GM10847 (cell line): ENCODE measurements around the gene NCAN.

Source experiments
- POLR2A ChIP-seq: IDR thresholded peaks from 2 replicates; pipeline ENCODE4 v1.6.1; 2011; ENCODE audit not compliant: insufficient read length; ENCODE audit errors: extremely low read depth

The NCAN gene

GRCh38 chr19:19185853-19186740 is 25.7 kb upstream of the NCAN start:
- no peak for TF ChIP-seq POLR2A

DNA sequence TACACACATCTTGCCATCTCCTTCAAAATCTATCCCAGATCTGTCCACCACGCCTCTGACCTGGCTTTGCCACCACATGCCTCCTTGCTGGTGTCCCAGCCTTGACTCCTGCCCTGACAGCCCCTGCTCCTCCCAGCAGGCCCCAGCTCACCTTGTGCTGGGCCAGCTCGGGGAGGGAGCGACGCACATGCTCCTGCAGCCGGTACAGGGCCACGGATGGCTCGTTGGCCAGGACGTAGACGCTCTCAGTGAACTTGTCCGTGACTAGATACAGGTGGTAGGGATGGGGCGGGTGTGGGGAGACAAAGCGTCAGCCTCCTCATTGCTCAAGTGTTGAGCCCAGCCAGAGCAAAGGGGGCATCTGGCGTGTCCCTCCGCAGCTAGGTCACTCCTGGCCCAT is 25.0 kb upstream of the NCAN start:
- no peak for TF ChIP-seq POLR2A

GRCh38 chr19:19191768-19192077 is 20.0 kb upstream of the NCAN start:
- no peak for TF ChIP-seq POLR2A

DNA sequence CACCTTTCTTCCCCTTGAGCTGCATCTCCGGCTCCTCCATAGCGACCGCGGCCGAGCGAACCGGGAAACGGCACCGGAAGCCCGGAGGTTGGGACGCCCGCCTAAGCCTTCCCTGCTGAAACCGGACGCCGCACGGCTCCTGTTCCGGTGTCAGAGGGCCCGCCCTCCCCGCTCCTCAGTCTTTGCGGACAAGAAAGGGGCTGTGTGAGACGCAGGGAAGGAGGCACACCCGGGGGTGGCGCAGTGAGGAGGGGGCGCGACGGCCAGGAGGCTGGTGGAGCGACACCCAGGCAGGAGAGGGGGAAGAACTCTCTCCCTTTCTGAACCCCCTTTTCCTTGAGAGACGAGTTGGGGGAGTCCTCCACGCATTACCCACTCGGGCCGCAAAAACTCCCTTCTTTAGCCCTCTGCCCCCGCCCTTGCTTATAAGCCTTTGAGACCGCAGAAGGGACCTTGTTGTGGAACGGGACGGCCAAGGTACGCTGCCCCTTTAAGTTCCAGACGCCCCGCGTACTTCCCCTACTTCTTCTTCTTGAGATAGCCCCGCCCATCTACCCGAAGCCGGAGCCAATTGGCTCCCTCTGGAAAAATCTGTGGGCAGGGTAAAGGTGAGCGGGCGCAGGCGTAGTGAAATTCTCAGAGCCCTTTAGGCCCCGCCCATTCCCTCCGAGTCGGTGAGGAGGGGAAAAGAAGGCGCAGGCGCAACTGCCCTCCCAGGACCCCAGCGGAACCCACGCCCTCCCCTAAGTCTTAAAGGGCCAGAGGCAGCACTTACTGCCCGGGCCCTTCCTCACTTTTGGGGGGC is 19.5 kb upstream of the NCAN start, which contains the start of the genes BORCS8 and RFXANK:
Gene BORCS8 (minus strand): TSS at position 75 of the 805 bp plus-strand sequence. CDS start 35 bp downstream, at position 40.
Gene RFXANK (plus strand): TSS at position 181 of the 805 bp plus-strand sequence. CDS start 1,689 bp downstream, outside the sequence.
- TF ChIP-seq POLR2A, result peak; percentile 76

DNA sequence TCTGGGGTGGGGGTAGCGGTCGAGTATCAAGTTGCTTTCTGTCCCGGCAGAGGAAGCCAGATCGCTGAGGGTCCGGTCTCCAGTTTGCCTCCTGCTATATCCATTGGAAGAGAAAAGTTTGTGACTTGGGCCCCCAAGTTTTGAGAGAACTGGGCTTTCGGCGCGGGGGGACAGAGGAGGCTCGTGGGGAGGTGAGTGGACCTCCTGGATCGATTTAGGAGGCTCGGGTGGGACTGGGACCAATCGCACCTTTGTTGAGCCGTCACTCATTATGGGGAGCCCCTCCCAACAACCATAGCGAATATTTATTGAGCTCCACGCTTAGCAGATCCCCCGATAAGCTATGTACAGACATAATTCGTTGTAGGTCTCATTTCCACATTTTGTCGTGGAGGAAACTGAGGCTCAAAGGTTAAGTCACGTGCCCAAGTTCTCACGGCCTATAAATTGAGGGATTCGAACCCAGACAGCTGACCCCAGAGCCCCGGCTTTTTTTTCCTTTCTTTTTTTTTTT is 18.8 kb upstream of the NCAN start:
- TF ChIP-seq POLR2A, result peak; percentile 41

GRCh38 chr19:19193926-19194325 is 17.8 kb upstream of the NCAN start:
- no peak for TF ChIP-seq POLR2A

DNA sequence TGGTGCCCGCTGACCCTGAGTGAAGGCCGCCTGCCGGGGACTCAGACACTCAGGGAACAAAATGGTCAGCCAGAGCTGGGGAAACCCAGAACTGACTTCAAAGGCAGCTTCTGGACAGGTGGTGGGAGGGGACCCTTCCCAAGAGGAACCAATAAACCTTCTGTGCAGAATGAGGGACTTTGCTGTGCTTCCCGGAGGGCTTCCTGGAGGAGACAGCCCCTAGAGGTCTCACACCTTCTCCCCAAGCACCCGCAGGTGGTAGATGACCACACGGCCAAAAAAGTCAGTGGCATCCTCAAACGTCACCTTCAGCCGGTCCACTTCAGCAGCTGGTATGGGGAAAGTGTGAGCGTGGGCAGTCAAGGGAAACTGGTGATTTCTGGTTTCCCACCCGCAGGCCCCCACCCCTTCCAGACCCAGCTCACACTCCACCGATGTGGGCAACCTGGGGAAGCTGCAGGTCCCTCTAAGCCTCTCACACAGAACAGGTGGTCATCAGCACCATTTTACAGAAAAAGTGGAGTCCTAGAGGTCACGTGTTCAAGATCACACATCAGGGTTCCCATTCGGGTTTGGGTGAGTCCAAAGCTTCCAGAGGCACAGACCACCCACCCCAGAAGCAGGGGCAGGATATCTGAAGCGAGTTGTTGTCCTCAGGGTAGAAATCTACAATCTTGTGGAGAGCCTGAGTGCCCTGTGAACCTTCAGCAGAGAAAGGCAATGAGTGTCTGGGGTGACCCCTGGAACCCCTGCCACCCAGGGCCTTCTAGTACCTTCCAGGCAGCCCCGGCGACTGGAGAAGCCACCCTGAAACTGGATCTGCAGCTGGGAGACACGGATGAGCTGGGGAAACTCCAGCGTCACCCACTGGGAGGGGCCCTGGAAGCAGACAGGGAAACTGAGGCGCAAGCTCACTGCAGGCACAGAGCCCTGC is 9.8 kb upstream of the NCAN start:
- no peak for TF ChIP-seq POLR2A

DNA sequence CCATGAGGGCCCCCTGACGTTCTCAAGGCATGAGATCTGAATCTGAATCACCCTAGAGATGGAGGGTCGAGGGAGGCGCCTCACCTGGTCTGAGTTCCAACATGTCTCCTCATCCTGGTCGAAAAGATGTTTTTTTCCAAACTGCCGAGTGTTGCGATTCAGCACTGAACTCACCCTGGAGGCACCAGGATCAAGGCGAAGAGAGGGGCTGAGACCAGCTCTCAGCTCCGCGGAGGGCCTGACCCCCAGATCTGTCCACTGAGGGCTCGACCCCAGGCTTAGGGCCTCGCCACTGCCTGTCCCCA is 9.1 kb upstream of the NCAN start:
- no peak for TF ChIP-seq POLR2A

DNA sequence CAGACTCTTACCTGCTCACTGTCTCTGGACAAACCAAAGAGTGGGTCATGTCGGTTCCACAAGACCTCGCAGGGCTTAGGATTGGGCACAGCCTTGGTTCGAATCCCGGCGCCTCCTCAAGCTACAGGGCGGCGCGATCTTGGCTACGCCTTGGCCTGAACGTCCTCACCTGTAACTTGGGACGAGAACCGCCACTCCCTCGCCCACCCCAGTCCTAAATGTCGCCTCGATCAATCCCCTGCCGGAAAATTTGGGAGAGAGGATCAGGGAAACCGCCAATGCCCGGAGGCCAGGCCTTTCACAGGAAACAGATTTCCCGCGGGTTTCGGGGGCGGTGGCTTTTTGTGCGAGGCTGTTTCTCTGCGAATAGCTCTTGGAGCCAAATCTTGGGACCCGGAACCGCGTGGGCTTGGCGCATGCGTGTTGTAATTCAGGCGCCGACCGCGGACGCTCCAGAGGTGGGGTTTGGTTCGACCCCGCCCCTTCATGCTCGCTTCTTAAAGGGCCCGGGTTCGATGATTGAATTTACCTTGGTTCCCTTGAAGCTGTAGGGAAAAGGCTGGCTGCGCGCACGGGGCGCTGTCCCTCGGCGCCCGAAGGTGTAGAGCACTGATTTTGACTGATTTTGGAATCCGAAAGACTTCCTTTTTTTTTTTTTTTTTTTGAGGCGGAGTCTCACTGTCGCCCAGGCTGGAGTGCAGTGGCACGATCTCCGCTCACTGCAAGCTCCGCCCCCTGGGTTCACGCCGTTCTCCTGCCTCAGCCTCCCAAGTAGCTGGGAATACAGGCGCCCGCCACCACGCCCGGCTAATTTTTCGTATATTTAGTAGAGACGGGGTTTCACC is 8.5 kb upstream of the NCAN start, which contains the start of gene NR2C2AP:
Gene NR2C2AP (minus strand): TSS at position 403 of the 845 bp plus-strand sequence. CDS start 354 bp downstream, at position 49.
- no peak for TF ChIP-seq POLR2A

- no peak for TF ChIP-seq POLR2A
These were observed 7.6 kb upstream of the NCAN start for GRCh38 chr19:19204181-19204580.

DNA sequence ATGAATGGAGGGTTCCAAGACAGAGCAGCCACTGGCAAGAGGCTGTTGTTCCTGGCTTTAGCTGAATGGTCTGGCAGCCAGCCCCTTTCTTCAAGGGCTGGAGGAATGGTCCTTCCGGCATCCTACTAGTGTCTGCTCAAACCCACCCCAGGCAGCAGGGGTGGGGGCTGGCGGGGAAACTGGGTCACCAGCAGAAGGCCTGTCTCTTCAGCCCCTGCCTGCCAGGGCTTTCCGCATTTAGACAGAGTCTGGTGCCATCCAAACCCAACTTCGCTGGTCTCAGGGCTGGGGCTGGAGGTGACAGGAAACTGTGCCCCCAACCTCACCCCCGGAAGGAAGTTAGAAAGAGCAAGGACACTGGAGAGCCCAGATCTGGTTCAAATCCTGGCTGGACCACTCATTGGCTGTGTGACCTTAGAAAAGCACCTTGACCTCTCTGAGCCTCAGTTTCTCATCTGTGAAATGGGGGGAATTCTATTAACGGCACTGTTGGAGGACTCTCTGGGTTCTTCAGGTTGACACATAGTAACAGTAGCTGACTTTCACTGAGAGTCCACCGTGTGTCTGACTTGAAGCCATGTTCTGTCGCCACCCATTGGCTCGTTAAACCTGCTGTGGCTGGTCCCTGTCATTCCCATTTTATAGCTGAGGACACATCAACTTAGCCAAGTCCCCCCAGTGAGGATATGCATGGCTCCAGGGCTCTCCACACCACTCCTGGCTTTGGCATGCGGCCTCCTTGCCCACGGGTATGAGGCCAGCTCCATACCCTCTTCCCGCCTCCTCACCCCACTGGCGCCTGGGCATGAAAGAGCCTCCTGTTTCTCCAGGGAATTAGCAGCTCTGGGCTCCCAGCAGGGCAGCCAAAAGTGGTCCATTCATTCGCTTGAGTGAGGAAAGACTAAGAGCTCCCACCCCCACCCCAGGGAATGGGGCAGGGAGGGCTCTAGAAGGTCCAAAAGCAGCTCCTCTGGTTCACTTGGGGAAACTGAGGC is 6.0 kb upstream of the NCAN start:
- no peak for TF ChIP-seq POLR2A

GRCh38 chr19:19206938-19207337 is 4.8 kb upstream of the NCAN start:
- TF ChIP-seq POLR2A, result no peak
